ENCODE results near the gene HELT. TPM values are rescaled to one million over a fixed set of nuclear protein-coding genes. Genes with fewer than 3 reads are reported as not detected.

Gene HELT
- total RNA-seq, 1 donor from 2014 or later = not detected

- Histone ChIP-seq H3K4me2 (no peak overlapping the region), H3K79me2 (ENCODE audit: low read depth) (no peaks in the 10 kb centered on the region), H2AFZ (replicated peaks) (no peak overlapping the region), H4K20me1 (ENCODE audit: low read depth) (no peaks in the 10 kb centered on the region), H3K4me3 (no peak overlapping the region), H3K9ac (no peak overlapping the region), H3F3A (ENCODE audit: low read depth) (no peaks in the 10 kb centered on the region), H3K27ac (no peak overlapping the region), H3K27me3 (no peaks in the 10 kb centered on the region), H3K4me1 (no peaks in the 10 kb centered on the region), H3K36me3 (no peaks in the 10 kb centered on the region), H3K9me3 (ENCODE audit: low read depth) (no peaks in the 10 kb centered on the region)
- DNase-seq (ENCODE audit: low spot score) = no peak
- TF ChIP-seq CTCF (IDR thresholded peaks at IDR 0.05) = no peak
- no peak for TF ChIP-seq EZH2 (IDR thresholded peaks at IDR 0.05)
- no peak for TF ChIP-seq EZH2phosphoT487 (IDR thresholded peaks at IDR 0.05)
- Mint-ChIP-seq H3K4me3 (no peak overlapping the region), H3K4me1 (peaks cover 3% of the 10 kb centered on the region), H3K9me3 (no peaks in the 10 kb centered on the region), H3K27ac (no peak overlapping the region), H3K36me3 (no peaks in the 10 kb centered on the region), H3K27me3 (ENCODE audit: insufficient read depth, low read depth) (peaks cover 6% of the 10 kb centered on the region)
Observed at GRCh38 chr4:184991860-184992259, 26.4 kb upstream of the HELT start.

GRCh38 chr4:184992422-184992821 lies 25.9 kb upstream of the HELT start:
- H3K4me3 Mint-ChIP-seq = no peak overlapping the region
- Histone ChIP-seq H3K36me3 (no peaks in the 10 kb centered on the region), H3K27ac (no peak overlapping the region), H3K9me3 (ENCODE audit: low read depth) (no peaks in the 10 kb centered on the region), H3K79me2 (ENCODE audit: low read depth) (no peaks in the 10 kb centered on the region), H4K20me1 (ENCODE audit: low read depth) (no peaks in the 10 kb centered on the region), H3K4me2 (no peak overlapping the region), H3F3A (ENCODE audit: low read depth) (no peaks in the 10 kb centered on the region), H3K4me1 (no peaks in the 10 kb centered on the region), H2AFZ (replicated peaks) (no peak overlapping the region), H3K9ac (no peak overlapping the region), H3K27me3 (no peaks in the 10 kb centered on the region), H3K4me3 (no peak overlapping the region)
- no peak overlapping the region for H3K27ac Mint-ChIP-seq
- peaks cover 6% of the 10 kb centered on the region for H3K27me3 Mint-ChIP-seq (ENCODE audit: insufficient read depth, low read depth)
- TF ChIP-seq EZH2 (IDR thresholded peaks at IDR 0.05) (no peak), CTCF (IDR thresholded peaks at IDR 0.05) (no peak), EZH2phosphoT487 (IDR thresholded peaks at IDR 0.05) (no peak)
- H3K4me1 Mint-ChIP-seq = peaks cover 3% of the 10 kb centered on the region
- peaks cover 2% of the 10 kb centered on the region for H3K9me3 Mint-ChIP-seq
- no peaks in the 10 kb centered on the region for H3K36me3 Mint-ChIP-seq
- no peak for DNase-seq (ENCODE audit: low spot score)

- Mint-ChIP-seq H3K9me3 (peaks cover 2% of the 10 kb centered on the region), H3K36me3 (no peaks in the 10 kb centered on the region), H3K27me3 (ENCODE audit: insufficient read depth, low read depth) (peaks cover 6% of the 10 kb centered on the region), H3K4me1 (peaks cover 3% of the 10 kb centered on the region), H3K27ac (no peak overlapping the region), H3K4me3 (no peak overlapping the region)
- Histone ChIP-seq H3K4me1 (no peaks in the 10 kb centered on the region), H4K20me1 (ENCODE audit: low read depth) (no peaks in the 10 kb centered on the region), H3K4me2 (no peak overlapping the region), H3K79me2 (ENCODE audit: low read depth) (no peaks in the 10 kb centered on the region), H3F3A (ENCODE audit: low read depth) (no peaks in the 10 kb centered on the region), H3K9ac (no peak overlapping the region), H2AFZ (replicated peaks) (no peak overlapping the region), H3K4me3 (no peak overlapping the region), H3K36me3 (no peaks in the 10 kb centered on the region), H3K27me3 (no peaks in the 10 kb centered on the region), H3K9me3 (ENCODE audit: low read depth) (no peaks in the 10 kb centered on the region), H3K27ac (no peak overlapping the region)
- no peak for TF ChIP-seq CTCF (IDR thresholded peaks at IDR 0.05)
- no peak for TF ChIP-seq EZH2phosphoT487 (IDR thresholded peaks at IDR 0.05)
- no peak for TF ChIP-seq EZH2 (IDR thresholded peaks at IDR 0.05)
- no peak for DNase-seq (ENCODE audit: low spot score)
Observed at GRCh38 chr4:184993247-184993646, 25.0 kb upstream of the HELT start.

All from neural progenitor cell (in vitro differentiated cells).